GM18511 (cell line): ENCODE data around the gene NUDT7.
A peak's percentile ranks its signal among the peaks of the same experiment; 100 is the strongest.

Experiments
- ATAC-seq: cut with Tn5 transposase; IDR thresholded peaks from one replicate; pipeline ENCODE4 v1.9.1; 2021; ENCODE audit warnings: mild to moderate bottlenecking, moderate library complexity; ENCODE audit not compliant: unreplicated experiment

Gene NUDT7

DNA sequence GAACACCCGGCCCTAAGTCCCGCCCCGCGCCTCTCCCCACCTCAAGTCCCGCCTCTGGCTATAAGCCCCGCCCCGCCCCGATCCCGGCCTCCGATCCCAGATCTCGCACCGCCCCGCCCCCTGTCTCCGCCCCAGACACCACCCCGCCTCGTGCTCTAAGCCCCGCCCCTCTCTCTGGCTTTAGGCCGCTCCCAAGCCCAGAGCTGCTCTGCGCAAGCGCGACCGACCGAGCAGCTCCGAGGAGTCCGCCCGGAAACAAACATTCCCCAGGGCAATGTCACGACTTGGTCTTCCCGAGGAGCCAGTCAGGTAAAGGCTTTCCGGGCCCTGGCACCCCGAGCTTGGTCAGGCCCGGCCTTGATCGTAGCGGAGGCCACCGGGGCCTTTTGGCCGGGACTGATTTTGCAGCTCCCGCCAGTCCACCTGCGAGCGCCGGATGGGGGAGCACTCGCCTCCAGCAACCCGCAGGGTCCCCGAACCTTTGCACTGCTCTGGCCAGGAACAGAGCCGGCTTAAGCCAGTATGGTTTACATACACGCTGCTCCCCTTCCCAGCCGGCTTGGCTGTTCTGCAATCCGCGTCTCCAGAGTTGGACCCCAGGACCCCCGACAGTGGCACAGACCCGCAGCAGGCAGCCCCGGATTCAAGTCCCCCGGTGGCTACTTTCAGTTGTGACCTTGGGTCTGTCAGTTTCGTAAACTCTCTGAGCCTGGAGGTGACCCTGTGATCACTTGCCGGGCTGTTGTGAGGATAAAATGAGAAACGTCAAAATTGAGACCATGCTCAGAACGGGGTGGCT lies at the start of gene NUDT7:
Gene NUDT7 (plus strand): TSS at position 206 of the 799 bp plus-strand sequence. CDS start 69 bp downstream, at position 275.
- ATAC-seq = peak; percentile 86

DNA sequence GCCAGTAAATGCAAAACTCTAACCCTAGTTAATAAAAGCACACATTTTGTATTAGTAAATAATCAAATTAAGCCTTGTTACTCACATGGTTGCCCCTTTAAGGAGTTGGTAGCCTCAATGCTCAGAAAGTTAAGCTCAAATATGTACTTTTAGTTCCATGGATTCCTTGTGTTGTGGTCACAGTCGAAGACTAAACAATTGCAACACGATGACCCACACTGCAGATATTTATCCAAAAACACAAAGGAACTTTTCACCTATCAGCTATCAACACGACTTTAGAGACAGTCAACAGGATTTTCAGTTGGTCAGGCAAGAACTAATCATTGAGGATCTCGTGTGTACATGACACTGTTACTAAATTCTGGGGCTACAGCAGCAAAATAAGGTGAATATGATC lies 47.4 kb upstream of the NUDT7 start:
- ATAC-seq = no peak

DNA sequence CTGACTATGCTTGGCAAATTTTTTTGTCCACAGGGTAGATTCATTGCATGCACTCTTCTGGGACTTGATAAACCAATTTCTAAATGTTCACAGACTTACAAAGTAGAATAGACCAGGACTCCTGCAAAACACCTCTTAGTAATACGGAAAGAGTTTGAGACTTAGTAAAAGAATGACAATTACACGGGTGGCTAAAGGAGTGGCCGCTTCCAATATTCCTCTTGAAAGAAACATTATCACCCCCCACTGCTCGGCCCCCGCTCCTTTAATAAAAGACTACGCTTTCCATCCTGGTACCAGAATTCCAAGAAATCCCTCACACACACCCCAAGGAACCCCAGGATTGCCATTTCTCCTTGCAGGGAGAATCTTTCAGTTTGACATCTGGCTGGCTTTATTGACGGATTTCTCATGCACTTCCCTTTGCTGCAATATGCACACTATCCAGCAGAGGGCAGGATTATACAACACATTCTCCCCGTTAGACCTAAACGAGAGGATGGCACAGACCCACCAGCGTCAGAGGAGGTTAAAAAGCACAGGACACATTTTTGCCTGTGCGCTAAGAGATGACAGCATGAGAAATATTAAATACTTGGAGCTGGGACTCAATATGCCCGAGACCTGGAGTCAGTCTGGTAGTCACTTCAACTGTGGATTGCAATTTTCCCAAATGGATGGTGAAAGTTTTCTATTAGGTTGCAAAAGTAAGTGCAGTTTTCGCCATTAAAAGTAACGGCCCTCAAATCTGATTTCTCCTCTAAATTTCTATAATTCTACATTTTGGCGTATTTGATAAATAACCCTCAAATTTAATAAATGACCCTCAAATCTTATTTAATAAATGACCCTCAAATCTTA lies 46.6 kb upstream of the NUDT7 start:
- ATAC-seq = peak; percentile 66

DNA sequence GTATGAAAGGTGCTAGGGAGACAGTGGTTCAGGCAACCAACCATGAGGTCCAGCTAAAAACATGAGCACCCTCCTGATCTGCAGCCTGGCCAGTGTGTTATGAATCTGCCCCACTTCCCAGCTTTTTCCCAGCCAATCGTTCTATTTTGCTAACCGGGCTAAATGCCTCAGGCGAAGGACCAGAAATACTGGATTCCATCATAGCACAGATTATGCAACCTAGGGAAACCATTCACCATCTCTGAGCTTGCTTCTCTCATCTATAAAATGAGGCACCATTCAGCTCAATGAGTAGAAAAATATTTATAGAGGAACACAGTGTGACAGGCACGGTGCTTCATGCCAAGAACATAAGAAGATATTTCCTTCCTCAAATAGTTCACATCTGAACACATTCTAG lies 45.2 kb upstream of the NUDT7 start:
- ATAC-seq = no peak

DNA sequence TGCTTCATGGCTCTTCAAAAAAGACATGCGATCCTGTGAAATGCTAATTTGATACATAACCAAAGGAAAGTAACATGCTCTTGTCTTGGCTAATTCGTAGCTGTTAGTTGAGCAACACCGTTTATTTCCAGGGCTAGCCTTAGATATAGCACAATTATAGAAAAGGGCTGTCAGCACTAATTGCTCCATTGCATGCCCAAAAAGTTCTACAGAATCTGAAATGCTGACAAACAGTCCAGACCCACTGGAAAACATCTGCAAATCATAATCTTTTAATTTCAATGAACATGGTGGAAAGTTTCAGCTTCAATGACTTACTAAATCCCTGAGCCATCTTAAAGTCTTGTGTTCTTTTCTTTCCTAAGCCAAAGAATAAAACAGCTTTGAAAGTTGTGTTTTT lies 42.9 kb upstream of the NUDT7 start:
- no peak for ATAC-seq

DNA sequence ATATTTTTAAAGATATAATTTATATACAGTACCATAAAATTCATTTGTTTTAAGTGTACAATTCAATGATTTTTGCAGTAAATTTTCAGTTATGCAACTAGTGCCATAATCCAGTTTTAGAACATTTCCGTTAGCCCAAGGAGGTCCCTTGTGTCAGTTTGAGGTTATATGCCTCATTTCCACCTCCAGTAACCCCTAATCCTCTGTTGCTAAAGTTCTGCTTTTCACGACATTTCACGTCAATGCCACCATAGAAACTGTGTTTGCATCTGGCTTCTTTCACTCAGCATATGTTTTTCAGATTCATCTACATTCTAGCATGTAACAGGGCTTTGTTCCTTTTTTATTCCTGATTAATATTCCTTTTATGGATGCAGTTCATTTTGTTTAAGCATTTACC lies 42.4 kb upstream of the NUDT7 start:
- ATAC-seq = no peak

DNA sequence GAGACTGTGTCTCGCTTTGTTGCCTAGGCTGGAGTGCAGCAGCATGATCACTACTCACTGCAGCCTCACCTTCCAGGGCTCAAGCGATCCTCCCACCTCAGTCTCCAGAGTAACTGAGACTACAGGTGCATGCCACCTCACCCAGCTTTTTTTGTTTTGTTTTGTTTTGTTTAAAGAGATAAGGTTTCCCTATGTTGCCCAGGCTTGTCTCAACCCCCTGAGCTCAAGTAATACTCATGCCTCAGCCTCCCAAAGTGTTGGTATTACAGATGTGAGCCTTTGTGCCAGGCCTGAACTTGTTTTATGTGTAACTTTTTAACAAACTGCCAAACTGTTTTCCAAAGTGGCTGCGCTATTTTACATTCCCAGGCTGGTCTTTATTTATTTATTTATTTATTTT lies 41.8 kb upstream of the NUDT7 start:
- no peak for ATAC-seq

DNA sequence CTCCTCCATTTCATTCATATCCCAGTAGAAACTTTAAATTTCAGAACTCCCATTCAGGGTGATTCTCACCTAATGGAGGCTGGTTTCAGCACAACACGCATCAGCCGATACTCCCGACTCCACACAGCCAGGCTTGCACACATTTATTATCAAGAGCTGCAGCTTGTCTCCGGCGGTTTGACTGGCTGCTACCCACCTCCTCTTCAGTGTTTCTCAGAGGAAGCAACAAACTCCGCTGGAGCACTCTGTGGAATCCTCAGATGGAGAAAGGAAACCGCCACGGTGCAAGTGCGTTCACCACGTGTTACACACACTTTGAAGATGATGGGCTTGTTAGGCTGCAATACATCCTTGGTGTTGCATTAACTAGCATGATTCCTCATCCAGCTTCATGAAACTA lies 39.7 kb upstream of the NUDT7 start:
- ATAC-seq = no peak

DNA sequence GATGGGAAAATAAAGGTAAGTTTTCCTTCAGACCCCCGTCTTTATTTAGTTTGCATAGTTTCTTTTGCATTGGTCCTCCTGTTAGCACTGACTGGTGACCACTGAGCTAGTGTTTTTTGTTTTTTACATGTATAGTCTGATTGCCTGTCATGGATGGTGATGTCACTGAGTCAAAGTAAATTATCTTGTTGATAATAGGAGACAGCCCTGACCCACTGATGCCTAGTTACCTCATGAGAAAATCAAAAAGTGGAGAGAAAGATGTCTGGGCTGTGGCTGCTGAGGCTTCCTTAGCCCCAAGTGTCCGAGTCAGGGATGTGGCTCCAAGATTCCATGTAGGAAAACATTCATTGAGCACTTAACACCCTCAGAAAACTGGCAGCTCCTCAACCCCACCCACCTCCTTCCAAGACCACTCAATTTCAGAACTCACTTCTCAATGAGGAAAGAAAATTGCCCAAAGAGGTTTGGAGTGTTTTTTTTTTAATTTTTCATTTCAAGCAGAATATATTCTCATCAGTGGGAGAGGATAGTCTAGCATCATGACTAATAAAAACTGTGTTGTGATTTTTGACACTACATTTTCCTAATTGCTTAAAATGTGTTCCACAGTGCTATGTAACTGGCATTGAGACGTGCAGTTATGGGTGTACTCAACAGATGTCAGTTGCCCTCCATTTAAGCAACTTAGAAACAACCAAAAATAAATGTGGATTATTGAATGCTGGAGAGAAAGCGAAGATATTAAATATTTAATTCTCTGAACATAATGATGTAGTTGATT lies 38.7 kb upstream of the NUDT7 start:
- ATAC-seq = no peak

DNA sequence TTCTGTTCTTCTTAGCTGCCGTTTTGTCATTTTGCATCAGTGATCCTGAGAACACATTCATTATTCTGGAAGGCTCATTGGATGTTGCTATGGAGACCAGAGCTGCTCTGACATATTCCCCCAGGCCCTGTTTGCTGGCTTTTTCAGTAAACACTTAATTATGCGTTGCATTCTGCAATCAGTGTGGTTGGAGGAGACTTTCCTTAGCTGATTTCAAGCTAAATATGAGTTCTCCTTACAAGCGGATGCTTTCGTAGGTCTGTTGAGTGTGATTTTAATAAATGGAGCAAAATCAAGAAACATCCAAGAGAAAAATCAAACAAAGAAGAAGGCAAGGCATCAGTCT lies 38.2 kb upstream of the NUDT7 start:
- ATAC-seq = no peak

DNA sequence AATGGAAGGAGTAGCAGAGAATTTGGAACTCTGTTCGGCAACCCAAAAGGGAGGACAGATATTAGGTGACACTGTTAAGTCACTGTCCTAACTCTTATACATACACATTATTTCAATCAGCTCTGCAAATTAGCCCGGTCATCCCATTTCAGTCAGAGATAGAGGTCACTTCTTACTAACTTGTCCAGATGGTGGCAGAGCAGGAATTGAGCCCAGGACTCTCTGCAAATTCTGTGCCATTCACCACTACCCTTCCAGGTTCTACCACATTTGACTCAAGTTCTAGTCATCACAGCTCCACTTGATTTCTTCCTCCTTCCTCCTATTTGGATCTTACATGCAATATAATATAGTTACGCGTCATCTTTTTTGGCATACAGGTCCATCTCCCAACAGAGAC lies 35.9 kb upstream of the NUDT7 start:
- ATAC-seq = no peak

DNA sequence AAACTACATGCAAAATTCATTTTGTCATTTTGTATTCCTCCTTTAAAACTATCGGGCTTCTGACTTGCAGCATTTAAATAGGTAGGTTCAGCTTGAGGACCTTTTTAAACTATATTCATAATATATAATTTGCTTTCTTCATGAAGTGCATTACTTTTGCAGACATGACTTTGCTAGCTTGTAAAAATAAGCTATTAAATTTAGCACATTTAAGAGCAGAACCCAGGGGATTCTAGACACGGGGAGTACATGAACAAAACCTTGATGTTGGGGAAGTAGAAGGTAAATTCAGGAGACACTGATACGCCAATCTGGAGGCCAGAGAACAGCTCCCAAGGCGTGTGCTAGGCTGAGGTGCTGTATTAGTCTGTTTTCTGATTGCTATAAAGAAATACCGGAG lies 32.3 kb upstream of the NUDT7 start:
- ATAC-seq = no peak

DNA sequence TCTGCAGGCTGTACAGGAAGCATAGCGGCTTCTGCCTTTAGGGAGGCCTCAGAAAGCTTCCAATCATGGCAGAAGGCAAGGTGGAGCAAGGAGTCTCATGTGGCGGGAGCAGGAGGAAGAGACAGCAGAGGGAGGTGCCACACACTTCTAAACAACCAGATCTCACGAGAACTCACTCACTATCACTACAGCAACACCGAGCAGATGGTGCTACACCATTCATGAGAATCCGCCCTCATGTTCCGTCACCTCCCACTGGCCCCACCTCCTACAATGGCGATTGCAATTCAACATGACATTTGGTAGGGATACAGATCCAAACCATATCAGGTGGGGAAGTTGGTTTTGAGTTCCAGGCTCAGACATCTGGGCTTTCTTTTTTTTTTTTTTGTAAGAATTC lies 31.9 kb upstream of the NUDT7 start:
- ATAC-seq = no peak

DNA sequence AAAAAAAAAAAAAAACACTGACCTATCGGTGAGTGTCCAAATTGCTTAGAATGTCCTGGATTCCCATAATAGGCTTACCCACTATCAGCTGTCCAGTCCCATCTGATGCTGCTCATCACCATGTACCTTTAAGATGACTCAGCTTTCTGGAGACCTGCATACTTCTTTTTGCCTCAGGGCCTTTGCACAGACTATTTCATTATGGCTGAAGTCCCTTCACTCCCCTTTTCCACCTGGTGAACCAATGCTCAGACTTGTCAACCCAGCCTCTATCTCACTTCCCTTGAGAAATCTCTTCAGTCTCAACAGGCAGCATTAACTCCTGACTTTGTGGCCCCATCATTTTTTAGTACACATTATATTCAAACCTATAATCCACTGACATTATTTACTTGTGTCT lies 29.7 kb upstream of the NUDT7 start:
- no peak for ATAC-seq

DNA sequence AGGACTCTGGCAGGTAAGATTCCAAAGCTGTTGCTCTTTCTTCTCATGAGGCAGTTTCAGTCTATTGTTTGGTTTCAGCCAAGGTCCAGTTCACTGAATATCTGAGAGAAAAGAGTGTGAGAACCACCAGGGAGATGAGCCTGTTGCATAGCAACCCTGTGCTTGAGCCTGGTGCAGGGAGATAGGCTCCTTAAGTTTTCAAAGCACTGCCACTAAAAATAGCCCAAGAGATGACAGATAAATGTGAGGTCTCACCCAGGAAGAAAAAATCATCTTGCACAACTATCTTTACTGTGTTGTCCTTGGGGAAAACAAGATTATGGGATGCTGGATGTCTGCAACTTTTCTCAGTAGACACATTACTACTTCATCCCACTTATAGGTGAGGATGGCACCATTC lies 26.2 kb upstream of the NUDT7 start:
- no peak for ATAC-seq

DNA sequence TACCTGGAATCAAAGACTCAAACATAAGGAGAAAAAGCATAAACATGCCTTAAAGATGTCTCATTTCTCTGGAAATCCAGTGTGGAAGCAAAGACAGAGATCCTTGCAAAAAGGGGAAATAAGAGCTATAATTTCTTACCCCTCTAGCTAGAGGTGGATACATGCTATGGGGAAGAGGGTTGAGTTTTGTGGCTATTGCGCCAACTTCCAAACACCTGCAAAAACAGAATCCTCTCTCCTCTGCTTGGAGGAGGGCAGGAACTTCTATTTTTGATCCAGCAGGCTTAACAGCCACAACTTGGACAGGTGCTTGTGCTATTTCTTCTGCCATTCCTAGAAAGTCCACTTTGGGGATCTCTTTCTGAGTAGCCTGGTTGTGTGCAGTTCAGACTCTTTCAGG lies 21.5 kb upstream of the NUDT7 start:
- no peak for ATAC-seq

DNA sequence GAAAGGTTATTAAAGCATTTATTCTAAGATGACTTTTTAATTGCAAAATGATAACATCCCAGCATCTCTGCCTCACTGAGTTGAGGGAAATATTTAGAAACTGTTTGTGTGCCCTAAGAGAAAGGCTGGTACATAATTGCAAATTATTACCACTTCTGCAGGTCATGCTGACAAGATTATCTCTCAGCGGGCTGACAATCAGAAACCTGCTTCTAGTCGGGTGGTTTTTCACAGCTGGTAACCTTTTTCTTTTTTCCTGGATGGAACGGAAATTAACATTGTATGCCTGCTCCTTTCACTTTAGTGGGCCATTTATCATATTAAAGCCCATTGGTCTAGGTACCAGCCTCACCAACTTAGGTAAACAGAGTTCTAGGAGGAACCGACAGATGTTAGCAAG lies 17.0 kb upstream of the NUDT7 start:
- no peak for ATAC-seq

DNA sequence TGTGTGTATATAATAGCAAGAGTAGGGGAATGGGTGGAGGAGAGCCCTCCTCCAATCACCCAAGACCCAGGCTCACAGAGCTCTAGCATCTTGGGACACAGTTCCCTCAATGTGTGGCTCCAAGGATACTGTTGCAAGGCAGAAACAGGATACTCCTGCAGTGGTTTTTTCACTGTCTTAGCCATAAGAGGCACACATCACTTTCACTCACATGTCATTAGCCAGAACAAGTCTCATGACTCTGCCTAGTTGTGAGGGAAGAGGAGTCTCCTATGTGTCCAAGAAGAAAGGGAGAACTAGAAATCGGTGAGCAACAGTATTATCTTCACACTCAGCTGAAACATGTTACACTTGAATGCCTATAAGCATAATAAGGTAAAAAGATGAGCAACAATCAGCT lies 11.1 kb upstream of the NUDT7 start:
- ATAC-seq = no peak

DNA sequence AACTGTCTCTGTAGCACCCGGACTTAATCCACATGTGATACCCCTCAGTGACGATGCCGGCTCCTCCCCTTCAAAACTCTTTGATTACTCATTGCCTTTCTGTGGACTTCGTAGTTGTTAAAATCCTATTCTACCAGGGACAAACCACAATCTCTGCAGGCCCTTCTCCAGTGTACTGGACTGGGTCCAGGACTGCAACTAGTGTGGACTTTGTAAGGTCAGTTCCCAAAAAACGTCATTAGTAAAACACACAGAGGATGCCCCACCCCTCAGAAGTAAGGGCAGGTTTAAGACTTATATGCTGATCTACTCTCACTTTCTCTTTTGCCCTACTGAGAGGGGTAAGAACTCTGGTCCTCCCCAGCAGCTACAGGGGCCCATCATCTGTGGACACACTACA lies 10.5 kb upstream of the NUDT7 start:
- ATAC-seq = no peak

DNA sequence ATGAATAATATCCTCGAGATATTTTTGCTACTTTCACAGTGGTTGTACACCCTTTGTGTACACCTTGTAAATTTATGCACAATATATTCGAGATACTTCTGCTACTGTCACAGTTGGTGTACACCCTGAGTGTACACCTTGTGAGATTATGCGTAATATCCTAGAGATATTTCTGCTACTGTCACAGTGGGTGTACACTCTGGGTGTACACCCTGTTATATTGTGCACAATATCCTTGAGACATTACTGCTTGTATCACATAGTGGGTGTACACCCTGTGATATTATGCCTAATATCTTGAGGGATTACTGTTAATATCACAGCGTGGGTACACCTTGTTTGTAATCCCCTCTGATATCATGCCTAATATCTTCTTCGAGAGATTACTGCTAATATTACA lies 7.2 kb upstream of the NUDT7 start:
- no peak for ATAC-seq

DNA sequence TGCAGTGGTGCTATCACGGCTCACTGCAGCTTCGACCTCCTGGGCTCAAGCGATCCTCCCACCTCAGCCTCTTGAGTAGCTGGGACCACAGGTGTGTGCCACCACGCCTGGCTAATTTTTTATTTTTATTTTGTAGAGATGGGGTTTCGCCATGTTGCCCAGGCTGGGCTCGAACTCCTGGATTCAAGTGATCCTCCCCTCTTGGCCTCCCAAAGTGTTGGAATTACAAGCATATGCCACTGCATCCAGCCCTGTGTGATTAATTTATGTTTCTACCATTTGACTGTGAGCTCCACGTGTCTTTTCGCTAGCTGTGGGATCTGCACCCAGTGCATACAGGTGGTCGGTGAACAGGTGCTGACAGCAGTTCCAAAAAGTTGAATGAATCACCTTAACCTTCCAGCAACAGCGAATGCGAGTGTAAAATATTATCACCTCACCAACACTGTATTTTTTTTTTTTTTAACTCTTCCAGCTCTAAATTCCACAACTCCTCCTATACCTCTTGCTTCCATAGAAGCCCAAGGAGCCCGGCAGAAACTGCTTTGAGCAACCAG lies 484 bp upstream of the NUDT7 start:
- ATAC-seq = peak; percentile 33
